Osteoblast (primary cell): ENCODE data around the gene NGF. TPM values are rescaled to one million over a fixed set of nuclear protein-coding genes. Genes with fewer than 3 reads are reported as not detected.

Experiments used
- DNase-seq: peaks from one replicate; pipeline ENCODE4 v3.0.0; 2011; ENCODE audit warnings: low spot score, mixed read lengths; ENCODE audit not compliant: insufficient read length; ENCODE audit errors: missing footprints
- H2AFZ ChIP-seq: 2 replicates; pipeline ENCODE4 v1.6.0; 2011; ENCODE audit warnings: mild to moderate bottlenecking, low read length
- H3K27ac ChIP-seq: 2 replicates; pipeline ENCODE4 v1.5.1; 2011; ENCODE audit warnings: mild to moderate bottlenecking, low read depth, low read length, moderate library complexity
- H3K27me3 ChIP-seq: 2 replicates; pipeline ENCODE4 v1.6.0; 2012; ENCODE audit warnings: mild to moderate bottlenecking, control low read depth, inconsistent platforms, low read length, moderate library complexity; ENCODE audit not compliant: insufficient read depth
- H3K36me3 ChIP-seq: 2 replicates; pipeline ENCODE4 v1.5.1; 2011; ENCODE audit warnings: mild to moderate bottlenecking, low read length, control low read depth, moderate library complexity; ENCODE audit not compliant: insufficient read depth
- H3K4me1 ChIP-seq: 2 replicates; pipeline ENCODE4 v1.5.1; 2011; ENCODE audit warnings: mild to moderate bottlenecking, low read length, control low read depth, moderate library complexity; ENCODE audit not compliant: insufficient read depth
- H3K4me2 ChIP-seq: 2 replicates; pipeline ENCODE4 v1.6.0; 2011; ENCODE audit warnings: mild to moderate bottlenecking, low read length; ENCODE audit not compliant: insufficient read depth
- H3K4me3 ChIP-seq: fragments of 200-600 bp; sonication (generic); 3 replicates; pipeline ENCODE4 v1.5.1; 2012; ENCODE audit warnings: mild to moderate bottlenecking, low read length, inconsistent platforms; ENCODE audit not compliant: insufficient read depth
- H3K79me2 ChIP-seq: 2 replicates; pipeline ENCODE4 v1.6.0; 2012; ENCODE audit warnings: mild to moderate bottlenecking, low read length, control low read depth, inconsistent platforms; ENCODE audit not compliant: insufficient read depth
- H3K9me3 ChIP-seq: 2 replicates; pipeline ENCODE4 v1.5.1; 2011; ENCODE audit warnings: low read depth, low read length, control low read depth
- H4K20me1 ChIP-seq: 2 replicates; pipeline ENCODE4 v1.6.0; 2012; ENCODE audit warnings: mild to moderate bottlenecking, low read length, control low read depth; ENCODE audit not compliant: insufficient read depth
- total RNA-seq: library from RNA; depleted of rRNA; stranded (reverse); fragments of >200 nt; gene quantifications from 2 replicates; pipeline ENCODE4 v1.2.3, GENCODE V29; 2012
- TF ChIP-seq, protein P1 (sequence below): IDR thresholded peaks from 2 replicates; pipeline ENCODE4 v1.5.1; 2011; ENCODE audit warnings: mild to moderate bottlenecking, low read depth, low read length, moderate library complexity; ENCODE audit errors: extremely low read depth

Gene NGF
- total RNA-seq, 1 donor, result 6.2 TPM

DNA sequence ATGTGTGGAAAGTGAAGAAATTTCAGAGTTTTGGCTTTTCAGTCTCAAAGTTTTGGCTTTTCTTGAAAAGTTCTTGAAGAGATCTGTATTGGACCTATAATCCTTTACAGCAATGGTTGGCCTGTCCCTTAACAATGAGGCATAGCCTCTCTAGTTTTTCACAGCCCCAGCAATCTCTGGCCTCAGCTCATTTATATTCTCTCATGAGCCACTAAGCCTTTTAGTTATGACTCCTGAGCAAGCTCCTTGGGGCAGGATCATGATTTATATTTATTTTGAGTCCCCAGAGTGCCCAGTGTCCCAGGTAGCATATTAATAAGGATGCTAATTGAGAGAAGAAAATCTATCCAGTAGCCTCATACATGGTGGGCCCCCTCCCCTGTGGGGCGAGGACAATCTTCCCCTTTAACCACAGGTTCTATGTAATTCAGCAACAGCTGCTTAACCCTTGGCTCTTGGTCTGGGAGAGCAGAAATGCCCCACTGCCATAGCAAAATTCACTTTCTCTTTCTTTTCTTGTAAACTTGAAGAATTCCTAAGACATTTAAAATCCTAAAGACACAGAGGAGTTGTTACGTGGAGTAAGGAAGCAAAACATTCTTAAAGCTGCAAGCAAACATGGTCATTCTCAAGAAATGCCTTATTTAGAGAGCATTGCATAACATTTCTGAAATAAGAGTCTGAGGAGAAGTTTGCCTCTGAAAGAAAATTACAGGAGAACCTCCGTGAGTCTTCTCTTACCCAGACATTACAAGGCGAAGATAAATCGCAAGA is 6.3 kb downstream of the NGF start:
- DNase-seq, result no peak
- H3K4me1 ChIP-seq, result peaks cover 95% of the 10 kb centered on the region
- H3K9me3 ChIP-seq, result no peaks in the 10 kb centered on the region
- H3K36me3 ChIP-seq, result peaks cover 14% of the 10 kb centered on the region
- H3K4me2 ChIP-seq, result peak overlapping the region; percentile 69
- no peaks in the 10 kb centered on the region for H4K20me1 ChIP-seq
- peaks cover 46% of the 10 kb centered on the region for H3K79me2 ChIP-seq
- H3K27me3 ChIP-seq, result no peaks in the 10 kb centered on the region
- H2AFZ ChIP-seq, result no peak overlapping the region
- TF ChIP-seq, protein P1, sequence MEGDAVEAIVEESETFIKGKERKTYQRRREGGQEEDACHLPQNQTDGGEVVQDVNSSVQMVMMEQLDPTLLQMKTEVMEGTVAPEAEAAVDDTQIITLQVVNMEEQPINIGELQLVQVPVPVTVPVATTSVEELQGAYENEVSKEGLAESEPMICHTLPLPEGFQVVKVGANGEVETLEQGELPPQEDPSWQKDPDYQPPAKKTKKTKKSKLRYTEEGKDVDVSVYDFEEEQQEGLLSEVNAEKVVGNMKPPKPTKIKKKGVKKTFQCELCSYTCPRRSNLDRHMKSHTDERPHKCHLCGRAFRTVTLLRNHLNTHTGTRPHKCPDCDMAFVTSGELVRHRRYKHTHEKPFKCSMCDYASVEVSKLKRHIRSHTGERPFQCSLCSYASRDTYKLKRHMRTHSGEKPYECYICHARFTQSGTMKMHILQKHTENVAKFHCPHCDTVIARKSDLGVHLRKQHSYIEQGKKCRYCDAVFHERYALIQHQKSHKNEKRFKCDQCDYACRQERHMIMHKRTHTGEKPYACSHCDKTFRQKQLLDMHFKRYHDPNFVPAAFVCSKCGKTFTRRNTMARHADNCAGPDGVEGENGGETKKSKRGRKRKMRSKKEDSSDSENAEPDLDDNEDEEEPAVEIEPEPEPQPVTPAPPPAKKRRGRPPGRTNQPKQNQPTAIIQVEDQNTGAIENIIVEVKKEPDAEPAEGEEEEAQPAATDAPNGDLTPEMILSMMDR, result no peak
- peak overlapping the region; percentile 15 for H3K4me3 ChIP-seq
- peak overlapping the region; percentile 95 for H3K27ac ChIP-seq

DNA sequence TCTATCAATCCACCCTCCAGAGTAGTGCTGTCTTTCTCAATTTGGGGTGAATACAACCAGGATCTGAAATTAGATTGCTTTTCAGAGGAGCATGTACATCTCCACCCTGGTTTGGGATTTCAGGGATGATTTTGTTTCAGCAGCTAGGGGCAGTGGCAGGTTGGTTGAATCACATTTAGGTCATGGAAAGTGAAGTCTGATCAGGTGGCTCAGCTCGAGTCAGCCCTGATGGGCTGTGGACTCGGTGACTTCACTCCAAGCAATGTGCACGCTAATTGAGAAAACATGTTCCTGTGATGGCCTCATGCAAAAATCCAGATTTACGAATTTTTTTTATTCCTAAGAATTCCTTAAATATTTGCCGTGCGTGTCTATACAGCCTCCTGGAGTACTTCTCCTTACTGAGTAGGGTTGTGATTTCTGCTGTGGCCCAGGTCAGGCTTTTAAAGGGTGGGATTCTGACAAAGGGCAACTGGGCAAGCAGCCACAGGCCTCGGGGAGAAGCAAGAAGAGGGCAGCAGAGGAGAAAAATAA is 7.5 kb downstream of the NGF start:
- Histone ChIP-seq H3K27ac (peak overlapping the region; percentile 95), H3K27me3 (no peaks in the 10 kb centered on the region), H4K20me1 (no peaks in the 10 kb centered on the region), H3K79me2 (peaks cover 43% of the 10 kb centered on the region), H3K9me3 (no peaks in the 10 kb centered on the region), H3K4me1 (peaks cover 98% of the 10 kb centered on the region), H3K36me3 (peaks cover 6% of the 10 kb centered on the region), H2AFZ (no peak overlapping the region), H3K4me3 (no peak overlapping the region), H3K4me2 (peak overlapping the region; percentile 69)
- TF ChIP-seq, protein P1, result peak; percentile 43
- DNase-seq, result no peak

DNA sequence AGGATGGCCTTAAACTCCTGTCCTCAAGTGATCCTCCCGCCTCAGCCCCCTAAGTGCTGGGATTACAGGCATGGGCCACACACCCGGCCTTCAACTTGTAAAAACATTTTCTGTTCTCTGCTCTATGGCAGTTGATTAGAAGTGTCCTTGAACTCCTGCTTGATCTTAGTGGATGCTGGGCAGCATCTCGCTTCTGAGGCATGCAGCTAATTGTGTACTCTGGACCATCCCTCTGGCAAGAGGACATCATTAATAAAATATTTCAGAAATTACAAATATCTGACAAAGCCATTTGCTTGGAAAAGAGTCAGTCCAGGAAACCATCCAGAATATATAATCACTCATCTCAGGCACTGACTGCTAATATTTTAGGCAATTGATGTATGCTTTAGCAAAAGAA is 8.1 kb downstream of the NGF start:
- H3K79me2 ChIP-seq, result peaks cover 38% of the 10 kb centered on the region
- H2AFZ ChIP-seq, result no peak overlapping the region
- TF ChIP-seq, protein P1, result no peak
- peaks cover 98% of the 10 kb centered on the region for H3K4me1 ChIP-seq
- H3K36me3 ChIP-seq, result peaks cover under 1% of the 10 kb centered on the region
- DNase-seq, result no peak
- no peaks in the 10 kb centered on the region for H3K9me3 ChIP-seq
- no peak overlapping the region for H3K4me3 ChIP-seq
- no peaks in the 10 kb centered on the region for H4K20me1 ChIP-seq
- no peaks in the 10 kb centered on the region for H3K27me3 ChIP-seq
- H3K27ac ChIP-seq, result peak overlapping the region; percentile 95
- H3K4me2 ChIP-seq, result peak overlapping the region; percentile 69

DNA sequence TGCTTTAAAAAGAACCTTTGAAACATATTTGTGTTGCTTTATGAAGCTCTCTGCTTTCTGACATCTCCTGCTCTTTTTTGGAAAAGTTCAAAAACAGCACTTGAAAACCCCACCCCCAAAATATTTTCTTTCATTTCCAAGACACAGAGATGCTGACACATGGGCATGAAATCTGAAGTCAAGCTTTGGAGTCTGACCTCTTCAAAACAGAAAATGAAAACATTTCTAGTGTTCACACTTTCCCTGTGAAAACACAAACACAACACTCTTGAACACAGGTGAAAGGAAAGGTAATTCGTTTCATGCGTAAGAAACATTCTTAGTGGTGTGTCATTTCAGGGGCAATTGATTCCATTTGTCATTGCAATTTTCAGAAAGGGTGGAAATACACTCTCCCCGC is 10.8 kb downstream of the NGF start:
- Histone ChIP-seq H3K36me3 (no peaks in the 10 kb centered on the region), H3K9me3 (no peaks in the 10 kb centered on the region), H3K4me1 (peaks cover 99% of the 10 kb centered on the region), H3K4me3 (no peak overlapping the region), H4K20me1 (no peaks in the 10 kb centered on the region), H2AFZ (no peak overlapping the region), H3K79me2 (peaks cover 44% of the 10 kb centered on the region), H3K27me3 (no peaks in the 10 kb centered on the region), H3K27ac (peak overlapping the region; percentile 95), H3K4me2 (peak overlapping the region; percentile 36)
- TF ChIP-seq, protein P1, result no peak
- DNase-seq, result no peak
